NCI-H2029 (cell line): ENCODE data around the gene TADA3.

ENCODE experiments used
- DNase-seq: peaks from one replicate; lab custom pipeline; 2025; lab: John Stamatoyannopoulos, UW

TADA3 gene

GRCh38 chr3:9792405-9793160 lies at the start of gene TADA3, which contains the start of gene ARPC4:
TSS of gene TADA3 (minus strand) at chr3:9792473. CDS start at chr3:9791466, 1,007 bp downstream.
TSS of gene ARPC4 (plus strand) at chr3:9793082. CDS start at chr3:9793122, 40 bp downstream.
- peak; percentile 97 for DNase-seq

- no peak for DNase-seq
Observed at GRCh38 chr3:9841015-9841414, 48.7 kb upstream of the TADA3 start.

- DNase-seq, result no peak
Observed at GRCh38 chr3:9838856-9839255, 46.6 kb upstream of the TADA3 start.

- no peak for DNase-seq
Observed at GRCh38 chr3:9837701-9838582, 45.7 kb upstream of the TADA3 start.

GRCh38 chr3:9834520-9835380 lies 42.5 kb upstream of the TADA3 start:
- no peak for DNase-seq

- DNase-seq, result no peak
Observed at GRCh38 chr3:9833078-9833477, 40.8 kb upstream of the TADA3 start.

- no peak for DNase-seq
Observed at GRCh38 chr3:9831253-9831652, 39.0 kb upstream of the TADA3 start.

GRCh38 chr3:9828801-9829755 lies 36.8 kb upstream of the TADA3 start:
- no peak for DNase-seq

GRCh38 chr3:9826815-9827573 lies 34.7 kb upstream of the TADA3 start:
- peak; percentile 37 for DNase-seq

GRCh38 chr3:9825451-9826040 lies 33.3 kb upstream of the TADA3 start:
- no peak for DNase-seq

GRCh38 chr3:9820946-9821345 lies 28.7 kb upstream of the TADA3 start:
- DNase-seq, result no peak

- no peak for DNase-seq
Observed at GRCh38 chr3:9820543-9820942, 28.3 kb upstream of the TADA3 start.

GRCh38 chr3:9818666-9819335 lies 26.5 kb upstream of the TADA3 start:
- no peak for DNase-seq

- DNase-seq, result no peak
Observed at GRCh38 chr3:9817436-9817835, 25.2 kb upstream of the TADA3 start.

- DNase-seq, result no peak
Observed at GRCh38 chr3:9815986-9816385, 23.7 kb upstream of the TADA3 start.

GRCh38 chr3:9812870-9813483 lies 20.7 kb upstream of the TADA3 start:
- DNase-seq, result no peak

GRCh38 chr3:9810846-9811245 lies 18.6 kb upstream of the TADA3 start:
- no peak for DNase-seq

GRCh38 chr3:9810433-9810770 lies 18.1 kb upstream of the TADA3 start:
- no peak for DNase-seq
